GM19043 (cell line): Measurements from ENCODE around the gene NDEL1.

Experiments
- ATAC-seq: cut with Tn5 transposase; IDR thresholded peaks from one replicate; pipeline ENCODE4 v1.9.1; 2021; ENCODE audit warnings: low read depth; ENCODE audit not compliant: unreplicated experiment

Gene NDEL1

GRCh38 chr17:8496081-8496480 lies 60.4 kb downstream of the NDEL1 start:
- no peak for ATAC-seq

- no peak for ATAC-seq
These were observed 63.5 kb downstream of the NDEL1 start for GRCh38 chr17:8499171-8499570.

GRCh38 chr17:8499614-8500013 lies 63.9 kb downstream of the NDEL1 start:
- ATAC-seq, result no peak

GRCh38 chr17:8500609-8501008 lies 64.9 kb downstream of the NDEL1 start:
- ATAC-seq, result no peak

DNA sequence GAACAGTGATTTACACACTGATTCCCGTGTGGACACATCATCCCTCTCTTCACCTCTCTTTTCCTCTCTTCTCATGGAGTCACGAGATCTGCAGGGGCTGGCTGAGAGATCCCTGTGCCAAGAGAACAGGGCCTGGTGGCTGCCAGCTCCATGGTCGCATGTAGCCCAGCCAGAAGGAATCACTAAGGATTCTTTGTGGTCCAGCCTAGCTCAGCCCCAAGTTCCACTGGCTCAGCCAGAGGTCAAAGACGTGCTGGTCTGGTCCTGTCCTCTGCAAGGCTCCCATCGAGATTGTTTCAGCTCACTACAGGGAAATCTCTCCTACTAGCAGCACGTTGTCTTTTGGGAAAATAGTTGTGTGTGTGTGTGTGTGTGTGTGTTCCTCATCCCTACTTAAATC lies 66.4 kb downstream of the NDEL1 start:
- no peak for ATAC-seq

- ATAC-seq, result no peak
These were observed 67.7 kb downstream of the NDEL1 start for GRCh38 chr17:8503368-8503767.

GRCh38 chr17:8503807-8504206 lies 68.1 kb downstream of the NDEL1 start:
- no peak for ATAC-seq

DNA sequence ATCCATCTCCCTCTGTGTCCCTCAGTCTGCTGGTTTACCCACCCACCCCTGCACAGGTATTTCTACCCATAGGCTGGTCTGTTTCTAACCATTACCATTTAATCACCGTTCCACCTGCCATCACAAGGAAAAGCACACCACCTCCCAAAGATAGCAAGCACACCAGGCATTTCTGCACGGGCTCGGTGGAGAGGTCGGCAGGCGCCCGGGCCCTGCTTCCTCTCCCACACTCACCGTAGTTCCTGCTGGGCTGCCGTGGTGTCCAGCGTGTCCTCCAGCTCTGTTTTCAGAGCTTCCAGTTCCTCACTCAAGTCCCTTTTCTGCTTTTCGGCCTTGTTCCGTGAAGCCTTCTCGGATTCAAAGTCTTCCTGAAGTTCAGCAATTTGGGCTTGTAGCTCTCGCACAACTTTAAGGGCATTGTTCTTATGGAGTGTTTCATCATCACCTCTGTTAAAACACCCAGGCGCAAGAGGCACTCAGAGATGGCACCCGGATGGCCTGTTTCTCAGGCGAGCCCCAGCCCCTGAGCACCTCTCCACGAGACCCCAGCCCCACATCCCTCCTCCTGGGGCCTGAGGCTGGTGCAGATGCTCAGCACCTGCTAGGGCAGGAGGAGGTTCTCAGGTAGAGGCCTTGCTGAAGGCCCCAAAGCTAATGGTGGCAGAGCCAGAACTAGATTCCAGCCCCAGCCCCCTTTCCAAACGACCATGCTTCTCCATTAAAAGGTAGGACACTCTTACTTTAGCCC lies 69.0 kb downstream of the NDEL1 start:
- no peak for ATAC-seq

- ATAC-seq, result no peak
These were observed 70.5 kb downstream of the NDEL1 start for GRCh38 chr17:8506145-8506544.

DNA sequence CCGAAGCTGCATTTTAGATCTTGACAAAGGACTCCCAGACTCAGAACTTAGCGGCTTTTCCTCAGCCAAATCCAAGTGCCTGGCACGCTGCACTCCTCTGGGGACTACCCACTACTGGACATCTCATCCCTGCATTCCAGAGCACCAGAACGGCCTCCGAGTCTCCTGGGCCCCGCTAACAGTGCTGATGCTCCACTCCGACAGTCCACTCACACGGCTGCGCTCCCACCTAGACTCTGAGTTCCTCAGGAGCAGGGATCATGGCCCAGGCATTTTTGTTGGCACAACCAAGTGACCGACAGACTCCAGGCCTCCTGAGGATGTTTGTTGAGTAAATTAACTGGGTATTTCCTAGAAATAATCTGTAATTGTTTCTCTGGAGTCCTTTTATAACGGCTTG lies 79.1 kb downstream of the NDEL1 start:
- no peak for ATAC-seq
